Effector memory CD4-positive, alpha-beta T cell (primary cell): ENCODE measurements around the gene LYPD6.

Experiments used
- DNase-seq, 3 donors: peaks; one replicate each; pipeline ENCODE4 v3.0.0-alpha.2; 2020
- H3K27ac ChIP-seq: 2 replicates; pipeline ENCODE4 v1.7.0; 2013; ENCODE audit warnings: mild to moderate bottlenecking, low read length, moderate library complexity; ENCODE audit not compliant: insufficient read depth, poor library complexity, severe bottlenecking
- H3K27me3 ChIP-seq: replicated peaks from 2 replicates; pipeline ENCODE4 v1.7.0; 2013; ENCODE audit warnings: mild to moderate bottlenecking, low read length; ENCODE audit not compliant: insufficient read depth, control insufficient read depth, poor library complexity, severe bottlenecking
- H3K36me3 ChIP-seq: 2 replicates; pipeline ENCODE4 v1.7.0; 2013; ENCODE audit warnings: mild to moderate bottlenecking, low read length, moderate library complexity; ENCODE audit not compliant: control insufficient read depth, insufficient read depth
- H3K4me1 ChIP-seq: 2 replicates; pipeline ENCODE4 v1.7.0; 2013; ENCODE audit warnings: low read length, mild to moderate bottlenecking; ENCODE audit not compliant: control insufficient read depth, insufficient read depth, poor library complexity, severe bottlenecking
- H3K4me3 ChIP-seq: 2 replicates; pipeline ENCODE4 v1.7.0; 2013; ENCODE audit warnings: low read length, low read depth, mild to moderate bottlenecking; ENCODE audit not compliant: insufficient read depth, poor library complexity, severe bottlenecking
- H3K9me3 ChIP-seq: 2 replicates; pipeline ENCODE4 v1.7.0; 2013; ENCODE audit warnings: mild to moderate bottlenecking, low read length, moderate library complexity; ENCODE audit not compliant: control insufficient read depth

The LYPD6 gene

GRCh38 chr2:149389506-149390167 is 59.2 kb downstream of the LYPD6 start:
- no peaks in the 10 kb centered on the region for H3K9me3 ChIP-seq
- H3K4me1 ChIP-seq, result no peaks in the 10 kb centered on the region
- no peak overlapping the region for H3K4me3 ChIP-seq
- no peaks in the 10 kb centered on the region for H3K27me3 ChIP-seq
- no peak for DNase-seq
- H3K27ac ChIP-seq, result no peak overlapping the region
- H3K36me3 ChIP-seq, result no peaks in the 10 kb centered on the region

GRCh38 chr2:149393614-149394013 is 63.2 kb downstream of the LYPD6 start:
- no peaks in the 10 kb centered on the region for H3K36me3 ChIP-seq
- no peak overlapping the region for H3K4me3 ChIP-seq
- H3K27ac ChIP-seq, result no peak overlapping the region
- no peaks in the 10 kb centered on the region for H3K4me1 ChIP-seq
- no peaks in the 10 kb centered on the region for H3K27me3 ChIP-seq
- H3K9me3 ChIP-seq, result no peaks in the 10 kb centered on the region
- DNase-seq, result no peak

DNA sequence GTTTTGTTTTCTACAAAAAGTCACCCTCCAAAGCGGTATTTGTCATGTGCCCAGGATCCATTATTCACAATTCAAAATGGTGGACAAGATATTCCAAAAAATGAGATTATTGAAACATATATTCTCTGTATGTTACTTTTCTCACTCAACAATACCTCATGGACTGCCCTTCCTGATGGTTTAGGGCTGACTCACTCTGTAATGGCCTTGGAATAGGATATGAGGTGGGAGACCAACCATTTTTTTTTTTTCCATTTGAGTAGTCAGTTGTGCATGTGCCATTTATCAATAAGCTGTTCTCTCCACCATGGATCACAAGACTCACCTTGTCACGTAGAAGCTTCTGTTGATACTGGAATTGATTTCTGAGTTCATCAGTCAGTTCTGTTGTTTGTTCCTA is 64.5 kb downstream of the LYPD6 start:
- Histone ChIP-seq H3K27me3 (no peaks in the 10 kb centered on the region), H3K9me3 (no peaks in the 10 kb centered on the region), H3K4me3 (no peak overlapping the region), H3K4me1 (no peaks in the 10 kb centered on the region), H3K36me3 (no peaks in the 10 kb centered on the region), H3K27ac (no peak overlapping the region)
- DNase-seq, result no peak

GRCh38 chr2:149399934-149400615 is 69.7 kb downstream of the LYPD6 start:
- H3K4me1 ChIP-seq, result no peaks in the 10 kb centered on the region
- H3K4me3 ChIP-seq, result no peak overlapping the region
- H3K27ac ChIP-seq, result no peak overlapping the region
- DNase-seq, result no peak
- H3K9me3 ChIP-seq, result no peaks in the 10 kb centered on the region
- H3K27me3 ChIP-seq, result no peaks in the 10 kb centered on the region
- no peaks in the 10 kb centered on the region for H3K36me3 ChIP-seq

DNA sequence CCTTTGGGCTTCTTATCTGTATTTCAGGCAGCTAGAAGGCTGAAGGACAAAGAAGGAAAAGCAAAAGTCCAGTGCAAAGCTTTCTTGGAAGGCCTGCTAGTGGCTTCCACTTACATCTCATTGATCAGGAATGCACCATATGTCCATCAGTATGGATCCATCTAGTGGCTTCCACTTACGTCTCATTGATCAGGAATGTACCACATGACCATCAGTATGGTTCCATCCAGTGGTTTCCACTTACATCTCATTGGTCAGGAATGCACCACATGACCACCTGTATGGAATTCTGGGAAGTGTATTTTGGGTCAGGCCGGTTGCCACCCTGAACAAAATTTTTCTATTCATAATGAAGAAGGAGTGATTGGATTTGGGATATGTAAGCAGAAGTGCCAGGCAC is 70.6 kb downstream of the LYPD6 start:
- no peaks in the 10 kb centered on the region for H3K9me3 ChIP-seq
- H3K4me1 ChIP-seq, result no peaks in the 10 kb centered on the region
- no peaks in the 10 kb centered on the region for H3K27me3 ChIP-seq
- no peak overlapping the region for H3K4me3 ChIP-seq
- DNase-seq, result no peak
- H3K36me3 ChIP-seq, result no peaks in the 10 kb centered on the region
- H3K27ac ChIP-seq, result no peak overlapping the region

GRCh38 chr2:149409506-149409905 is 79.1 kb downstream of the LYPD6 start:
- DNase-seq, result no peak
- no peak overlapping the region for H3K27ac ChIP-seq
- H3K4me3 ChIP-seq, result no peak overlapping the region
- H3K27me3 ChIP-seq, result peaks cover 2% of the 10 kb centered on the region
- no peaks in the 10 kb centered on the region for H3K4me1 ChIP-seq
- H3K9me3 ChIP-seq, result no peaks in the 10 kb centered on the region
- no peaks in the 10 kb centered on the region for H3K36me3 ChIP-seq

GRCh38 chr2:149410701-149411484 is 80.5 kb downstream of the LYPD6 start:
- H3K9me3 ChIP-seq, result no peaks in the 10 kb centered on the region
- H3K36me3 ChIP-seq, result no peaks in the 10 kb centered on the region
- H3K4me1 ChIP-seq, result no peaks in the 10 kb centered on the region
- H3K27ac ChIP-seq, result no peak overlapping the region
- DNase-seq, result no peak
- H3K27me3 ChIP-seq, result peaks cover 2% of the 10 kb centered on the region
- no peak overlapping the region for H3K4me3 ChIP-seq

- Histone ChIP-seq H3K4me1 (no peaks in the 10 kb centered on the region), H3K36me3 (no peaks in the 10 kb centered on the region), H3K4me3 (no peak overlapping the region), H3K27me3 (peaks cover 2% of the 10 kb centered on the region), H3K27ac (no peak overlapping the region), H3K9me3 (no peaks in the 10 kb centered on the region)
- DNase-seq, result no peak
These were observed 83.1 kb downstream of the LYPD6 start for GRCh38 chr2:149413487-149413886.

GRCh38 chr2:149415086-149415485 is 84.7 kb downstream of the LYPD6 start:
- Histone ChIP-seq H3K36me3 (no peaks in the 10 kb centered on the region), H3K27me3 (peaks cover 2% of the 10 kb centered on the region), H3K27ac (no peak overlapping the region), H3K4me3 (no peak overlapping the region), H3K9me3 (no peaks in the 10 kb centered on the region), H3K4me1 (no peaks in the 10 kb centered on the region)
- DNase-seq, result no peak

GRCh38 chr2:149418065-149418464 is 87.7 kb downstream of the LYPD6 start:
- Histone ChIP-seq H3K4me3 (no peak overlapping the region), H3K4me1 (no peaks in the 10 kb centered on the region), H3K9me3 (no peaks in the 10 kb centered on the region), H3K27me3 (peaks cover 2% of the 10 kb centered on the region), H3K36me3 (no peaks in the 10 kb centered on the region), H3K27ac (no peak overlapping the region)
- no peak for DNase-seq
